GM23248 (cell line): Measurements from ENCODE around the gene GNMT. TPM values are rescaled to one million over a fixed set of nuclear protein-coding genes. Genes with fewer than 3 reads are reported as not detected.

Experiments used
- DNase-seq: peaks from one replicate; pipeline ENCODE4 v3.0.0-alpha.2; 2015
- H2AFZ ChIP-seq: fragments of 200-600 bp; sonication (generic); 2 replicates; pipeline ENCODE4 v1.6.1; 2016; ENCODE audit warnings: antibody characterized with exemption
- H3F3A ChIP-seq: fragments of 200-600 bp; sonication (generic); 2 replicates; pipeline ENCODE4 v1.6.1; 2016; ENCODE audit warnings: mild to moderate bottlenecking, antibody characterized with exemption, mixed run types; ENCODE audit not compliant: insufficient read depth
- H3K27ac ChIP-seq: fragments of 200-600 bp; sonication (generic); 2 replicates; pipeline ENCODE4 v1.5.1; 2016; ENCODE audit warnings: mild to moderate bottlenecking
- H3K27me3 ChIP-seq: fragments of 200-600 bp; sonication (generic); replicated peaks from 2 replicates; pipeline ENCODE4 v1.6.1; 2016; ENCODE audit warnings: mild to moderate bottlenecking; ENCODE audit not compliant: insufficient read depth
- H3K36me3 ChIP-seq: fragments of 200-600 bp; sonication (generic); 2 replicates; pipeline ENCODE4 v1.6.1; 2016; ENCODE audit warnings: low read depth, mild to moderate bottlenecking
- H3K4me1 ChIP-seq: fragments of 200-600 bp; sonication (generic); 2 replicates; pipeline ENCODE4 v1.6.1; 2016; ENCODE audit warnings: mild to moderate bottlenecking; ENCODE audit not compliant: insufficient read depth
- H3K4me2 ChIP-seq: fragments of 200-600 bp; sonication (generic); one replicate; pipeline ENCODE4 v1.6.1; 2016; ENCODE audit warnings: mild to moderate bottlenecking; ENCODE audit not compliant: unreplicated experiment
- H3K4me3 ChIP-seq: fragments of 200-600 bp; sonication (generic); 2 replicates; pipeline ENCODE4 v1.5.1; 2016; ENCODE audit warnings: mild to moderate bottlenecking
- H3K79me2 ChIP-seq: fragments of 200-600 bp; sonication (generic); 2 replicates; pipeline ENCODE4 v1.6.1; 2016; ENCODE audit warnings: mild to moderate bottlenecking; ENCODE audit not compliant: insufficient read depth
- H3K9ac ChIP-seq: fragments of 200-600 bp; sonication (generic); 2 replicates; pipeline ENCODE4 v1.6.1; 2016; ENCODE audit warnings: mild to moderate bottlenecking
- H3K9me2 ChIP-seq: fragments of 200-600 bp; sonication (generic); 2 replicates; pipeline ENCODE4 v1.6.1; 2016; ENCODE audit warnings: mixed run types, mild to moderate bottlenecking, moderate library complexity; ENCODE audit not compliant: insufficient read depth
- H3K9me3 ChIP-seq: fragments of 200-600 bp; sonication (generic); one replicate; pipeline ENCODE4 v1.6.1; 2017; ENCODE audit warnings: low read depth
- H4K20me1 ChIP-seq: fragments of 200-600 bp; sonication (generic); 2 replicates; pipeline ENCODE4 v1.6.0; 2016; ENCODE audit not compliant: insufficient read depth
- EZH2 ChIP-seq: fragments of 200-600 bp; sonication (generic); IDR thresholded peaks from 2 replicates; pipeline ENCODE4 v1.6.1; 2018; ENCODE audit warnings: antibody characterized with exemption, mild to moderate bottlenecking; ENCODE audit not compliant: insufficient read depth, poor library complexity, severe bottlenecking
- EZH2phosphoT487 ChIP-seq: fragments of 200-600 bp; sonication (generic); IDR thresholded peaks from 2 replicates; pipeline ENCODE4 v1.6.1; 2018; ENCODE audit warnings: antibody characterized with exemption, moderate library complexity, mild to moderate bottlenecking, low read depth; ENCODE audit not compliant: insufficient read depth
- WGBS, 2 experiments: methylation state at CpG; one replicate each; pipeline ENCODE4 v1.1.6; 2015 to 2017; ENCODE audit warnings: low lambda C conversion rate in 2 of 2, low coverage in 1 of 2; ENCODE audit errors: missing lambda C conversion rate in 2 of 2; 5-methylcytosine and 5-hydroxymethylcytosine counted together
- in situ Hi-C: fragments of 300-500 bp; cut with MboI; formaldehyde crosslinking; loops from 2 replicates; pipeline ENCODE4 v1.15.0; 2020
- polyA plus RNA-seq: library from polyadenylated mRNA; unstranded; fragments of >200 nt; fragmentation: Nextera tagmentation; extraction: Ambion mirVana; gene quantifications from 2 replicates; pipeline ENCODE4 v1.2.1, GENCODE V29; 2016
- total RNA-seq: library from RNA; depleted of rRNA; stranded (reverse); fragments of >200 nt; shearing (Covaris generic); gene quantifications from 2 replicates; pipeline ENCODE4 v1.2.3, GENCODE V29; 2014; rRNA removed

GNMT gene
- total RNA-seq (not detected in 2 replicates), polyA plus RNA-seq (not detected in 2 replicates)

GRCh38 chr6:42960243-42961019 lies at the start of gene GNMT:
Gene GNMT (plus strand): TSS chr6:42960754. CDS start chr6:42960768, 14 bp downstream.
- Histone ChIP-seq H3K4me3 (peak within 1 kb of the TSS; percentile 68), H3K27me3 (no peaks in the 10 kb centered on the region), H3F3A (no peaks in the 10 kb centered on the region), H2AFZ (peak within 1 kb of the TSS; percentile 75), H4K20me1 (no peaks in the 10 kb centered on the region), H3K4me1 (0 out of 2 replicates have a peak, but pooled peaks cover 4% of the 10 kb centered on the region), H3K27ac (no peak within 1 kb of the TSS), H3K9me3 (no peaks in the 10 kb centered on the region), H3K36me3 (no peaks in the 10 kb centered on the region), H3K9ac (peak within 1 kb of the TSS; percentile 32; the same call in 1 of the 2 replicates), H3K79me2 (no peaks in the 10 kb centered on the region), H3K4me2 (peak within 1 kb of the TSS; percentile 79), H3K9me2 (no peaks in the 10 kb centered on the region)
- DNase-seq = peak; percentile 55
- 2 to 4% methylated on average over 62 of the region's 62 CpGs for WGBS, 2 experiments
- in situ Hi-C loops = no loop called here
- TF ChIP-seq EZH2 = no peak
- TF ChIP-seq EZH2phosphoT487 = no peak

GRCh38 chr6:42911171-42912021 lies 49.2 kb upstream of the GNMT start:
- Histone ChIP-seq H2AFZ (peak overlapping the region; percentile 67), H3K4me1 (no peaks in the 10 kb centered on the region), H3K9me3 (no peaks in the 10 kb centered on the region), H3K27me3 (no peaks in the 10 kb centered on the region), H3K4me3 (peak overlapping the region; percentile 31), H3K9ac (no peak overlapping the region), H3K79me2 (no peaks in the 10 kb centered on the region), H3K36me3 (no peaks in the 10 kb centered on the region), H3K4me2 (peak overlapping the region; percentile 14), H3K27ac (no peak overlapping the region), H4K20me1 (no peaks in the 10 kb centered on the region), H3K9me2 (no peaks in the 10 kb centered on the region), H3F3A (no peaks in the 10 kb centered on the region)
- no peak for TF ChIP-seq EZH2phosphoT487
- TF ChIP-seq EZH2 = no peak
- DNase-seq = peak; percentile 21
- in situ Hi-C loops = no loop called here
- WGBS, 2 experiments = 10 to 13% methylated on average over 44 to 48 of the region's 49 CpGs

GRCh38 chr6:42914546-42914945 lies 46.0 kb upstream of the GNMT start:
- H3K27ac ChIP-seq = no peak overlapping the region
- H3K4me3 ChIP-seq = no peak overlapping the region
- H4K20me1 ChIP-seq = no peaks in the 10 kb centered on the region
- 34 to 35% methylated on average over 4 of the region's 4 CpGs for WGBS, 2 experiments
- no peak overlapping the region for H2AFZ ChIP-seq
- H3K79me2 ChIP-seq = no peaks in the 10 kb centered on the region
- H3K9me3 ChIP-seq = no peaks in the 10 kb centered on the region
- TF ChIP-seq EZH2phosphoT487 = no peak
- no peak overlapping the region for H3K9ac ChIP-seq
- H3K9me2 ChIP-seq = no peaks in the 10 kb centered on the region
- H3F3A ChIP-seq = no peaks in the 10 kb centered on the region
- in situ Hi-C loops = no loop called here
- H3K4me2 ChIP-seq = no peak overlapping the region
- H3K4me1 ChIP-seq = no peaks in the 10 kb centered on the region
- peak; percentile 33 for DNase-seq
- no peaks in the 10 kb centered on the region for H3K27me3 ChIP-seq
- H3K36me3 ChIP-seq = no peaks in the 10 kb centered on the region

GRCh38 chr6:42915732-42916131 lies 44.8 kb upstream of the GNMT start, which contains the start of gene PTCRA:
Gene PTCRA (plus strand): TSS chr6:42916053. CDS start chr6:42916070, 17 bp downstream.
- DNase-seq = no peak
- Histone ChIP-seq H4K20me1 (no peaks in the 10 kb centered on the region), H3K27me3 (no peaks in the 10 kb centered on the region), H3K9me2 (no peaks in the 10 kb centered on the region), H2AFZ (no peak within 1 kb of the TSS), H3K4me3 (no peak within 1 kb of the TSS), H3K27ac (no peak within 1 kb of the TSS), H3K4me2 (no peak within 1 kb of the TSS), H3K9me3 (no peaks in the 10 kb centered on the region), H3K79me2 (no peaks in the 10 kb centered on the region), H3F3A (no peaks in the 10 kb centered on the region), H3K4me1 (peaks cover 2% of the 10 kb centered on the region; the same call in 1 of the 2 replicates), H3K9ac (no peak within 1 kb of the TSS), H3K36me3 (no peaks in the 10 kb centered on the region)
- TF ChIP-seq EZH2phosphoT487 = no peak
- no peak for TF ChIP-seq EZH2
- in situ Hi-C loops = no loop called here
- WGBS, 2 experiments = 55% methylated on average over 10 of the region's 10 CpGs
